NCI-H510A (cell line): ENCODE data around the gene TRIM26.

Experiments used
- DNase-seq: peaks from one replicate; lab custom pipeline; 2025; lab: John Stamatoyannopoulos, UW

Gene TRIM26

GRCh38 chr6:30211306-30211705 is 1.9 kb downstream of the TRIM26 start:
- no peak for DNase-seq

GRCh38 chr6:30207619-30208295 is 5.4 kb downstream of the TRIM26 start:
- no peak for DNase-seq

GRCh38 chr6:30206799-30207618 is 6.2 kb downstream of the TRIM26 start:
- DNase-seq = no peak

- no peak for DNase-seq
Observed at GRCh38 chr6:30206152-30206551, 7.1 kb downstream of the TRIM26 start.

GRCh38 chr6:30204116-30204515 is 9.1 kb downstream of the TRIM26 start:
- no peak for DNase-seq

- DNase-seq = no peak
Observed at GRCh38 chr6:30202366-30202765, 10.8 kb downstream of the TRIM26 start.

GRCh38 chr6:30200551-30201281 is 12.5 kb downstream of the TRIM26 start:
- no peak for DNase-seq

GRCh38 chr6:30198166-30199084 is 14.8 kb downstream of the TRIM26 start:
- DNase-seq = no peak

GRCh38 chr6:30196376-30196775 is 16.8 kb downstream of the TRIM26 start:
- no peak for DNase-seq

- DNase-seq = no peak
Observed at GRCh38 chr6:30195951-30196350, 17.3 kb downstream of the TRIM26 start.

GRCh38 chr6:30194797-30195690 is 18.2 kb downstream of the TRIM26 start:
- no peak for DNase-seq

- no peak for DNase-seq
Observed at GRCh38 chr6:30192076-30192475, 21.1 kb downstream of the TRIM26 start.

GRCh38 chr6:30188541-30188940 is 24.7 kb downstream of the TRIM26 start:
- no peak for DNase-seq

- DNase-seq = no peak
Observed at GRCh38 chr6:30185846-30186484, 27.2 kb downstream of the TRIM26 start.

GRCh38 chr6:30184417-30185031 is 28.7 kb downstream of the TRIM26 start:
- no peak for DNase-seq

- no peak for DNase-seq
Observed at GRCh38 chr6:30180145-30180544, 33.1 kb downstream of the TRIM26 start.

GRCh38 chr6:30178837-30179236 is 34.4 kb downstream of the TRIM26 start:
- DNase-seq = no peak

GRCh38 chr6:30175765-30176164 is 37.4 kb downstream of the TRIM26 start:
- DNase-seq = no peak

GRCh38 chr6:30172681-30173080 is 40.5 kb downstream of the TRIM26 start:
- DNase-seq = no peak
